ENCODE data around the gene RAB27A.

DNA sequence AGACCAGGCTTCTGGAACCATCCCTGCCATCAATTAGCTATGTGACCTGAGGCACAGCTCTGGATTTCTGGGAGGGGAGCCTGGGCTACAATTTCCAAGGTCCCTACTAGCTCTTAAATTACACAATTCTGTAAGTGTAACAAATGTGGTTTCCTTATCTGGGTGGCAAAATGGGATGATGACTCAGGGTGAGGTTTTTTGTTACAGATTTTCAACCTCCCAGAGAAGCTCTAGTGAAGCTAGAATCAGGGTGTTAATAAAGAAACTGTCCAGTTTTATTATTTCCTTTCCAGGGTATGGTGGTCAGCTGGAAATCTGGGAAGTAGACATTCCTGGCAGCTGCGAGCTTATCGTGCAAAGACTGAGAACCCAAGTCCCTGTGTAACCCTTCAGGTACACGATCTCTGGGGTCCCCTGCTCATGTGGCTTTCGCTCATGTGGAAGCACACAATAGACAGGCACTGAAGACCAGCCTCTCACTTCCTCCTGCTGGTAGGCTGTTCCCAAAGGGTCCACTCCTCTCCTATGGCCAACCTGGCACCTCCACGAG is 7.3 kb downstream of the RAB27A start:
- TF ChIP-seq, protein P1, sequence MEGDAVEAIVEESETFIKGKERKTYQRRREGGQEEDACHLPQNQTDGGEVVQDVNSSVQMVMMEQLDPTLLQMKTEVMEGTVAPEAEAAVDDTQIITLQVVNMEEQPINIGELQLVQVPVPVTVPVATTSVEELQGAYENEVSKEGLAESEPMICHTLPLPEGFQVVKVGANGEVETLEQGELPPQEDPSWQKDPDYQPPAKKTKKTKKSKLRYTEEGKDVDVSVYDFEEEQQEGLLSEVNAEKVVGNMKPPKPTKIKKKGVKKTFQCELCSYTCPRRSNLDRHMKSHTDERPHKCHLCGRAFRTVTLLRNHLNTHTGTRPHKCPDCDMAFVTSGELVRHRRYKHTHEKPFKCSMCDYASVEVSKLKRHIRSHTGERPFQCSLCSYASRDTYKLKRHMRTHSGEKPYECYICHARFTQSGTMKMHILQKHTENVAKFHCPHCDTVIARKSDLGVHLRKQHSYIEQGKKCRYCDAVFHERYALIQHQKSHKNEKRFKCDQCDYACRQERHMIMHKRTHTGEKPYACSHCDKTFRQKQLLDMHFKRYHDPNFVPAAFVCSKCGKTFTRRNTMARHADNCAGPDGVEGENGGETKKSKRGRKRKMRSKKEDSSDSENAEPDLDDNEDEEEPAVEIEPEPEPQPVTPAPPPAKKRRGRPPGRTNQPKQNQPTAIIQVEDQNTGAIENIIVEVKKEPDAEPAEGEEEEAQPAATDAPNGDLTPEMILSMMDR (conservative IDR thresholded peaks at IDR 0.05; ENCODE audit: low read depth, low read length) = no peak
- TF ChIP-seq EZH2 (IDR thresholded peaks at IDR 0.05; ENCODE audit: low read length, unreplicated experiment) (no peak), EZH2phosphoT487 (IDR thresholded peaks at IDR 0.05; ENCODE audit: borderline replicate concordance, low read length) (no peak)

Measured in PC-3 (cell line).